Neuronal stem cell (in vitro differentiated cells): ENCODE results near the gene OLFM3.

ENCODE experiments used
- DNase-seq: peaks from one replicate; pipeline ENCODE4 v3.0.0-alpha.2; 2013; ENCODE audit warnings: low spot score
- H2AFZ ChIP-seq: one replicate; pipeline ENCODE4 v1.6.1; 2013; ENCODE audit warnings: mild to moderate bottlenecking, low read length, inconsistent platforms
- H2AK5ac ChIP-seq: 2 replicates; pipeline ENCODE4 v1.6.1; 2013; ENCODE audit warnings: low read depth, mild to moderate bottlenecking, inconsistent platforms, low read length, moderate library complexity, mixed read lengths
- H2BK120ac ChIP-seq: 2 replicates; pipeline ENCODE4 v1.6.1; 2013; ENCODE audit warnings: low read depth, mild to moderate bottlenecking, inconsistent platforms, low read length, moderate library complexity, mixed read lengths
- H2BK12ac ChIP-seq: one replicate; pipeline ENCODE4 v1.6.1; 2013; ENCODE audit warnings: low read length, inconsistent platforms
- H2BK15ac ChIP-seq: 2 replicates; pipeline ENCODE4 v1.6.1; 2013; ENCODE audit warnings: mild to moderate bottlenecking, low read length, inconsistent platforms, mixed read lengths
- H2BK5ac ChIP-seq: one replicate; pipeline ENCODE4 v1.6.1; 2013; ENCODE audit warnings: inconsistent platforms, mild to moderate bottlenecking, low read length, moderate library complexity
- H3K14ac ChIP-seq: one replicate; pipeline ENCODE4 v1.6.1; 2013; ENCODE audit warnings: low read length, inconsistent platforms
- H3K18ac ChIP-seq: 2 replicates; pipeline ENCODE4 v1.6.1; 2013; ENCODE audit warnings: low read length, inconsistent platforms
- H3K23ac ChIP-seq: 2 replicates; pipeline ENCODE4 v1.6.1; 2013; ENCODE audit warnings: low read depth, mild to moderate bottlenecking, mixed read lengths, low read length, inconsistent platforms; ENCODE audit not compliant: poor library complexity
- H3K27ac ChIP-seq: replicated peaks from 3 replicates; pipeline ENCODE4 v1.5.1; 2013; ENCODE audit warnings: low read length, inconsistent platforms
- H3K27me3 ChIP-seq, 3 experiments: 2 replicates each; pipeline ENCODE4 v1.6.1; 2013; ENCODE audit warnings: low read length in 3 of 3, mild to moderate bottlenecking in 2 of 3, inconsistent platforms in 1 of 3, low read depth in 1 of 3, mixed read lengths in 1 of 3, moderate library complexity in 1 of 3; ENCODE audit not compliant: control insufficient read depth in 3 of 3, insufficient read depth in 3 of 3
- H3K36me3 ChIP-seq, 2 donors: replicated peaks in 1 of 2; 2 replicates each; pipeline ENCODE4 v1.6.1; 2013; ENCODE audit warnings: low read length in 2 of 2; ENCODE audit not compliant: control insufficient read depth in 2 of 2, insufficient read depth in 2 of 2
- H3K4ac ChIP-seq: 2 replicates; pipeline ENCODE4 v1.6.1; 2013; ENCODE audit warnings: inconsistent platforms, mild to moderate bottlenecking, low read length, moderate library complexity
- H3K4me1 ChIP-seq, 2 donors: 1 replicate in 1 of 2; 2 replicates in 1 of 2; pipeline ENCODE4 v1.6.1; 2013; ENCODE audit warnings: low read length in 2 of 2, low read depth in 1 of 2; ENCODE audit not compliant: control insufficient read depth in 2 of 2, insufficient read depth in 1 of 2
- H3K4me2 ChIP-seq: one replicate; pipeline ENCODE4 v1.6.1; 2013; ENCODE audit warnings: mild to moderate bottlenecking, low read length, inconsistent platforms; ENCODE audit not compliant: insufficient read depth, poor library complexity, severe bottlenecking
- H3K4me3 ChIP-seq, 2 donors: 2 replicates each; pipeline ENCODE4 v1.5.1; 2013; ENCODE audit warnings: low read length in 2 of 2, mild to moderate bottlenecking in 2 of 2, inconsistent platforms in 1 of 2, moderate library complexity in 1 of 2
- H3K79me1 ChIP-seq: one replicate; pipeline ENCODE4 v1.6.1; 2013; ENCODE audit warnings: low read depth, mild to moderate bottlenecking, inconsistent platforms, low read length, moderate library complexity
- H3K9ac ChIP-seq: one replicate; pipeline ENCODE4 v1.6.1; 2013; ENCODE audit warnings: mild to moderate bottlenecking, low read depth, low read length, inconsistent platforms; ENCODE audit not compliant: poor library complexity
- H3K9me3 ChIP-seq, 2 donors: replicated peaks in 1 of 2; 2 replicates each; pipeline versions ENCODE3 to v1.6.1; 2013; ENCODE audit warnings: low read length in 2 of 2, mild to moderate bottlenecking in 2 of 2, inconsistent platforms in 1 of 2, low read depth in 1 of 2, mixed read lengths in 1 of 2, moderate library complexity in 1 of 2; ENCODE audit not compliant: control insufficient read depth in 2 of 2, insufficient read depth in 1 of 2
- H4K8ac ChIP-seq: one replicate; pipeline ENCODE4 v1.6.1; 2013; ENCODE audit warnings: low read depth, mild to moderate bottlenecking, inconsistent platforms, low read length, moderate library complexity
- H4K91ac ChIP-seq: one replicate; pipeline ENCODE4 v1.6.1; 2013; ENCODE audit warnings: low read length, low read depth, mild to moderate bottlenecking, inconsistent platforms; ENCODE audit not compliant: poor library complexity
- WGBS, 2 donors: extraction: QIAGEN DNeasy Blood & Tissue Kit; methylation state at CpG; one replicate each; pipeline ENCODE4 v1.1.7; 2013; ENCODE audit warnings: missing lambda C conversion rate in 2 of 2, mixed read lengths in 1 of 2; ENCODE audit not compliant: insufficient read length in 2 of 2, insufficient replicate concordance in 1 of 2; ENCODE audit errors: extremely low coverage in 2 of 2; 5-methylcytosine and 5-hydroxymethylcytosine counted together

The OLFM3 gene

DNA sequence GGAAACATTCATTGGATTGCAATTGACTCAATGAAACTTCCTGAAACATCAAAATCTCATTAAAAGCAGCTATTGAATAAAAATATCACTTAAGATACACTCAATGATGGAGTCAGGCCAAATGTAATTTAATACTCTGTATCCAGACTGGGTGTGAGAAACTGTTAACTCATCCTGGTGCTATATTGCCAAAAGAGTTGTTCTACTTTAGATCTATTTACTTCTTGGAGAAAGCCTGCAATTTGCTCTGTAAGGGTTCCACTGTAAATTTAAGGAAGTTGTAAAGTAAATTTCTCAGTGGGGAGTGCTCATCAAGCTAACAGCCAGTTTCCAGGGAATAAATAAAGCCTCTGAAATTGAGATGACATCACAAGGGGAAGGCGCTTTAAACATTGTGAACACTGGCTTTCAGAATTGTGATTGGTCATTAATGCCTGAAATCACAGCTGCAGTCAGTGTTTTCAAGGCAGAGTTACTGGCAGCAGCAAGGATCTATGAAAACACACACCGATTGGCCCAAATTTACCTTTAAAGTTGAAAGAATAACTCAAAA is 91.4 kb downstream of the OLFM3 start:
- H3K36me3 ChIP-seq = no peaks in the 10 kb centered on the region
- no peak overlapping the region for H3K4me3 ChIP-seq
- H3K4me1 ChIP-seq = peaks cover 5 to 13% of the 10 kb centered on the region in 2 donors
- H2BK12ac ChIP-seq = no peak overlapping the region
- no peak overlapping the region for H3K23ac ChIP-seq
- no CpG with 5 or more reads among the region's 2 CpGs for WGBS, 2 donors
- H3K4me2 ChIP-seq = no peak overlapping the region
- H4K91ac ChIP-seq = no peak overlapping the region
- H3K4ac ChIP-seq = no peak overlapping the region
- no peak for DNase-seq
- no peaks in the 10 kb centered on the region for H3K27me3 ChIP-seq
- H2BK5ac ChIP-seq = no peak overlapping the region
- H3K27ac ChIP-seq = no peak overlapping the region
- no peak overlapping the region for H3K18ac ChIP-seq
- H2AFZ ChIP-seq = peak overlapping the region; percentile 74
- no peaks in the 10 kb centered on the region for H3K79me1 ChIP-seq
- H4K8ac ChIP-seq = no peak overlapping the region
- H3K9me3 ChIP-seq = no peaks in the 10 kb centered on the region
- H2AK5ac ChIP-seq = no peak overlapping the region
- H3K9ac ChIP-seq = no peak overlapping the region
- no peak overlapping the region for H3K14ac ChIP-seq
- no peak overlapping the region for H2BK15ac ChIP-seq
- H2BK120ac ChIP-seq = no peak overlapping the region

DNA sequence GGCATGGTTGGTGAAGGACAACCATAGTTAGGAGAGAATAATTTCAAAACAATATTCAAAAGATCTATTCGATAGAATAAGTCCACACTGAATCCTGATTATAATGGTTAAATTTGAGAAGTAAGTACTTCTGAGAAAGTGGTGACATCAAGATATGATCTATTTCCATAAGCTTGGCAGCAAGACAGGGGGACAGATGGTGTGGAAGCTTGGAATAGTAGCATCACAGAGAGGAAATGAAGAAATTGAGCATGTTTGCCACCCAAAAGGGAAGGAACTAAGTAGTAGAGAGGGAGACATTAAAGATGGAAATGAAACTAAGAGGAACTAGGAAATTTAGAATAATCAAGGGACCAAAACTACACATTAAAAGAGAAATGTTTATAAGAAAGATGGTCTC is 94.5 kb downstream of the OLFM3 start:
- Histone ChIP-seq H3K36me3 (no peaks in the 10 kb centered on the region), H3K27me3 (no peaks in the 10 kb centered on the region), H2BK120ac (no peak overlapping the region), H3K4me3 (no peak overlapping the region), H2AK5ac (no peak overlapping the region), H3K79me1 (no peaks in the 10 kb centered on the region), H3K14ac (no peak overlapping the region), H3K18ac (no peak overlapping the region), H4K8ac (no peak overlapping the region), H4K91ac (no peak overlapping the region), H3K4me2 (no peak overlapping the region), H2BK15ac (no peak overlapping the region), H3K9ac (no peak overlapping the region), H3K4me1 (peaks cover 4 to 8% of the 10 kb centered on the region in 2 donors), H3K23ac (no peak overlapping the region), H2AFZ (no peak overlapping the region), H2BK5ac (no peak overlapping the region), H3K4ac (no peak overlapping the region), H3K27ac (no peak overlapping the region), H2BK12ac (no peak overlapping the region), H3K9me3 (no peaks in the 10 kb centered on the region)
- no CpG with 5 or more reads among the region's 1 CpG for WGBS, 2 donors
- DNase-seq = no peak

DNA sequence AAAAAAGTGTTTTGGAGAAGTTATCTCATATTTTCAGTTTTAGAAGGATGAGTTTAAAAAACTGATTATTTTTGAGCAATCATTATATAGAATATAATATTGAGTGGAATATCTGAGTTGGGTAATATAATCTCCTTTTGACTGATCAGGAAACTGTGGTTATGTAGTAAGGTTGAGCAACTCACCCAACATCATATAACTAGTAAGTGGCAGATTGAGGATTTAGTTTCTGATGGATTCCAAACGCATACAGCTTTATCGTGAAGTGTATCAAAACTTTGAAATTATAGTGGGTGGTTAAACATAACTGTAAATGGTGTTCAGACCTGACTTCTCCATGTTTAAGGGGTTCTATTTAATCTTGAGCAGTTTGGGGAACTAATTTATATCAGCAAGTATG is 98.6 kb downstream of the OLFM3 start:
- H4K91ac ChIP-seq = no peak overlapping the region
- no peak overlapping the region for H3K4ac ChIP-seq
- WGBS, 2 donors = no CpG with 5 or more reads among the region's 2 CpGs
- no peak overlapping the region for H2BK15ac ChIP-seq
- H2AK5ac ChIP-seq = no peak overlapping the region
- H2AFZ ChIP-seq = no peak overlapping the region
- H3K27ac ChIP-seq = no peak overlapping the region
- no peak for DNase-seq
- H2BK5ac ChIP-seq = no peak overlapping the region
- no peaks in the 10 kb centered on the region for H3K27me3 ChIP-seq
- no peak overlapping the region for H3K18ac ChIP-seq
- no peak overlapping the region for H4K8ac ChIP-seq
- H3K9ac ChIP-seq = no peak overlapping the region
- H3K23ac ChIP-seq = no peak overlapping the region
- H3K4me1 ChIP-seq = peaks cover 0 to 2% of the 10 kb centered on the region in 2 donors
- H3K9me3 ChIP-seq = no peaks in the 10 kb centered on the region
- no peaks in the 10 kb centered on the region for H3K36me3 ChIP-seq
- no peaks in the 10 kb centered on the region for H3K79me1 ChIP-seq
- H2BK120ac ChIP-seq = no peak overlapping the region
- no peak overlapping the region for H3K4me2 ChIP-seq
- no peak overlapping the region for H3K14ac ChIP-seq
- H3K4me3 ChIP-seq = no peak overlapping the region
- no peak overlapping the region for H2BK12ac ChIP-seq

DNA sequence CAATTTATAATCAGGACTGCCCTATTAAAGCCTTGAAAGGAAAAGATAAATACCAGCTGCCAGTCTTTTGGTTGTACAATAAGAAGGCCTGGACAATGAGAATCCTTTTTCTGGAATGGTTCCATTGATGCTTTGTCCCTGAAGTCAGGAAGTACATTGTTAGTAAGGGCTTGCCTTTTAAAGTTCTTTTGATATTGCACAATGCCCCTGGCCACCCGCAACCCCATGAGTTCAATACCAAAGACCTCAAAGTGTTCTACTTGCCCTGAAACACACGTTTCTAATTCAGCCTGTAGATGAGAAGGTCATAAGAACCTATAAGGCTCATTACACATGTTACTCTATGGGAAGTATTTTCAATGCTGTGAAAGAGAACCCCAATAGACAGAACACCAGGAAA is 112.1 kb downstream of the OLFM3 start:
- Histone ChIP-seq H3K27ac (no peak overlapping the region), H3K36me3 (no peaks in the 10 kb centered on the region), H3K4ac (no peak overlapping the region), H2BK15ac (no peak overlapping the region), H3K4me2 (no peak overlapping the region), H2BK120ac (no peak overlapping the region), H4K8ac (no peak overlapping the region), H3K9ac (no peak overlapping the region), H4K91ac (no peak overlapping the region), H3K79me1 (no peaks in the 10 kb centered on the region), H3K18ac (no peak overlapping the region), H2AK5ac (no peak overlapping the region), H3K23ac (no peak overlapping the region), H3K4me1 (peaks cover 0 to 5% of the 10 kb centered on the region in 2 donors), H3K4me3 (no peak overlapping the region), H3K9me3 (peaks cover 0 to 7% of the 10 kb centered on the region in 2 donors), H3K14ac (no peak overlapping the region), H2AFZ (no peak overlapping the region), H3K27me3 (no peaks in the 10 kb centered on the region), H2BK12ac (no peak overlapping the region), H2BK5ac (no peak overlapping the region)
- no peak for DNase-seq
- no CpG with 5 or more reads among the region's 2 CpGs for WGBS, 2 donors
